HepG2 (cell line): ENCODE data around the gene PET117. TPM values are rescaled to one million over a fixed set of nuclear protein-coding genes. Genes with fewer than 3 reads are reported as not detected.

ENCODE experiments used
- ARID4A ChIP-seq: sonication (generic); formaldehyde crosslinking; IDR thresholded peaks from 2 replicates; pipeline ENCODE4 v1.5.0; 2020; ENCODE audit warnings: mild to moderate bottlenecking, missing genetic modification reagents, borderline replicate concordance
- CENPX ChIP-seq: sonication (generic); formaldehyde crosslinking; IDR thresholded peaks from 2 replicates; pipeline ENCODE4 v1.9.0; 2021; ENCODE audit warnings: mild to moderate bottlenecking, missing genetic modification reagents, moderate library complexity
- CREB1 ChIP-seq, 2 experiments: fragments of 450-650 bp in 1 of 2; IDR thresholded peaks; 2 replicates each; pipeline ENCODE4 v1.6.1; 2016 to 2017; ENCODE audit warnings: control low read depth in 1 of 2, mild to moderate bottlenecking in 1 of 2, missing compliant biosample characterization in 1 of 2, missing genetic modification characterization in 1 of 2
- FOXA3 ChIP-seq: IDR thresholded peaks from 2 replicates; pipeline ENCODE4 v1.6.1; 2016; ENCODE audit warnings: missing genetic modification reagents, missing compliant biosample characterization
- GPBP1L1 ChIP-seq: sonication (generic); formaldehyde crosslinking; IDR thresholded peaks from 2 replicates; pipeline ENCODE4 v1.5.0; 2020; ENCODE audit warnings: mild to moderate bottlenecking, missing genetic modification reagents
- HMG20B ChIP-seq: conservative IDR thresholded peaks from 2 replicates; pipeline ENCODE4 v1.6.1; 2016; ENCODE audit warnings: missing genetic modification reagents, missing compliant biosample characterization
- KLF9 ChIP-seq: IDR thresholded peaks from 2 replicates; pipeline ENCODE4 v1.6.1; 2016; ENCODE audit warnings: low read depth
- MXD1 ChIP-seq: sonication (generic); formaldehyde crosslinking; IDR thresholded peaks from 2 replicates; pipeline ENCODE4 v1.4.0; 2020; ENCODE audit warnings: mild to moderate bottlenecking, missing genetic modification reagents
- MXI1 ChIP-seq: IDR thresholded peaks from 3 replicates; pipeline ENCODE4 v1.6.1; 2012; ENCODE audit warnings: low read depth, low read length, inconsistent platforms, borderline replicate concordance
- SP140L ChIP-seq: sonication (generic); formaldehyde crosslinking; IDR thresholded peaks from 2 replicates; pipeline ENCODE4 v1.4.0; 2020; ENCODE audit warnings: missing genetic modification reagents, borderline replicate concordance
- SRY ChIP-seq: sonication (generic); formaldehyde crosslinking; IDR thresholded peaks from 2 replicates; pipeline ENCODE4 v1.8.0; 2022; ENCODE audit warnings: mild to moderate bottlenecking, missing genetic modification reagents
- THAP8 ChIP-seq: sonication (generic); formaldehyde crosslinking; IDR thresholded peaks from 2 replicates; pipeline ENCODE4 v1.5.1; 2020; ENCODE audit warnings: missing genetic modification reagents, mild to moderate bottlenecking, borderline replicate concordance
- ZBTB42 ChIP-seq: sonication (generic); formaldehyde crosslinking; IDR thresholded peaks from 2 replicates; pipeline ENCODE4 v1.5.0; 2020; ENCODE audit warnings: mild to moderate bottlenecking, missing genetic modification reagents
- ZHX2 ChIP-seq, 2 experiments: sonication (generic) in 1 of 2; formaldehyde crosslinking in 1 of 2; IDR thresholded peaks; 2 replicates each; pipeline versions ENCODE4 v1.6.1 to v1.9.0; 2014 to 2022; ENCODE audit warnings: antibody characterized with exemption in 1 of 2, borderline replicate concordance in 1 of 2, inconsistent platforms in 1 of 2, low read depth in 1 of 2, missing genetic modification reagents in 1 of 2
- ZNF205 ChIP-seq: IDR thresholded peaks from 2 replicates; pipeline ENCODE4 v1.6.1; 2018; ENCODE audit warnings: missing biosample characterization, missing genetic modification reagents
- polyA plus RNA-seq, 8 experiments: library from polyadenylated mRNA; depleted of rRNA in 3 of 8; stranded (reverse) in 7 of 8; unstranded in 1 of 8; fragments of >200 nt; fragmentation: Illumina TruSeq in 4 of 8; extraction: Trizol in 4 of 8; gene quantifications; 2 replicates each; pipeline versions ENCODE4 v1.2.1 to v1.2.3, GENCODE V29; 2011 to 2016; ENCODE audit warnings: low read depth in 4 of 8, missing spikeins in 1 of 8, mixed read lengths in 1 of 8; ENCODE audit not compliant: insufficient read depth in 1 of 8
- total RNA-seq, 5 experiments: library from RNA; depleted of rRNA; stranded (reverse); fragments of >200 nt; fragmentation: Illumina TruSeq; extraction: Trizol; gene quantifications; 2 replicates each; pipeline ENCODE4 v1.2.3, GENCODE V29; 2016; ENCODE audit warnings: low read depth in 1 of 5

PET117 gene
- total and polyA plus RNA-seq, 2 of the 13 experiments (the other 11 are each of a cell fraction or from before 2014, with no cell fraction given), result 22.2 to 48.2 TPM

GRCh38 chr20:18144541-18145099 lies 7.0 kb downstream of the PET117 start (continued):
- TF ChIP-seq THAP8 (CRISPR knock-in tag), result no peak
- no peak for TF ChIP-seq KLF9 (CRISPR knock-in tag)
- no peak for TF ChIP-seq GPBP1L1 (CRISPR knock-in tag)
- TF ChIP-seq HMG20B (CRISPR knock-in tag), result 0 out of 2 replicates have a peak, but pooled peaks have one; percentile 22
- TF ChIP-seq SRY (CRISPR knock-in tag), result no peak
- TF ChIP-seq SP140L (CRISPR knock-in tag), result no peak
- no peak for TF ChIP-seq MXI1
- TF ChIP-seq FOXA3, result no peak
- peak; percentile 73; the same call in 1 of the 2 replicates for TF ChIP-seq ZNF205 (CRISPR knock-in tag)
- TF ChIP-seq CENPX (CRISPR knock-in tag), result no peak
- TF ChIP-seq ZHX2 (IDR thresholded peaks at IDR 0.05; ENCODE audit: low read depth), result no peak
- TF ChIP-seq ZHX2 (CRISPR knock-in tag; IDR thresholded peaks at IDR 0.05; ENCODE audit: borderline replicate concordance), result no peak
- TF ChIP-seq MXD1 (CRISPR knock-in tag), result no peak
- TF ChIP-seq ARID4A, result no peak; the same call in 1 of the 2 replicates
- TF ChIP-seq ZBTB42, result no peak
- no peak for TF ChIP-seq CREB1 (IDR thresholded peaks at IDR 0.05)
- TF ChIP-seq CREB1 (CRISPR knock-in tag; IDR thresholded peaks at IDR 0.05), result peak; percentile 44
